Activated naive CD4-positive, alpha-beta T cell treated with anti-CD3 and anti-CD28 coated beads, Interleukin-2, amount 50 U/mL, for 72 hours (primary cell): ENCODE data around the gene PGAP1. TPM values are rescaled to one million over a fixed set of nuclear protein-coding genes. Genes with fewer than 3 reads are reported as not detected.

Source experiments
- ATAC-seq, 2 donors: fragments of 150-1000 bp; cut with Tn5 transposase; 2 replicates each; pipeline ENCODE4 v1.10.0; 2021; ENCODE audit warnings: mild to moderate bottlenecking in 2 of 2, moderate library complexity in 2 of 2
- DNase-seq, 2 donors: peaks; one replicate each; pipeline ENCODE4 v3.0.0; 2021 to 2022; ENCODE audit warnings: low spot score in 2 of 2
- H3K27ac Mint-ChIP-seq, 2 donors: one replicate each; pipeline ENCODE4 v1.8.0; 2022; ENCODE audit warnings: mild to moderate bottlenecking in 2 of 2, mixed read lengths in 2 of 2
- H3K36me3 Mint-ChIP-seq, 2 donors: one replicate each; pipeline ENCODE4 v1.8.0; 2022; ENCODE audit warnings: mixed read lengths in 2 of 2
- H3K9me3 Mint-ChIP-seq, 2 donors: one replicate each; pipeline ENCODE4 v1.8.0; 2022; ENCODE audit warnings: mixed read lengths in 2 of 2
- total RNA-seq, 2 donors: library from RNA; stranded (reverse); gene quantifications; one replicate each; pipeline ENCODE4 v1.2.3, GENCODE V29; 2022

PGAP1 gene
- total RNA-seq, 2 donors from 2014 or later = 40.2 to 52.1 TPM

GRCh38 chr2:196853301-196854087 lies 73.0 kb downstream of the PGAP1 start:
- H3K27ac Mint-ChIP-seq = no peak overlapping the region
- peaks cover 9 to 28% of the 10 kb centered on the region in 2 donors for H3K36me3 Mint-ChIP-seq
- H3K9me3 Mint-ChIP-seq = peaks cover 0 to 3% of the 10 kb centered on the region in 2 donors
- DNase-seq (no peak), ATAC-seq (no peak)

- no peaks in the 10 kb centered on the region for H3K9me3 Mint-ChIP-seq
Measured at GRCh38 chr2:196851088-196851487, 75.4 kb downstream of the PGAP1 start.

GRCh38 chr2:196849895-196850294 lies 76.6 kb downstream of the PGAP1 start:
- H3K9me3 Mint-ChIP-seq = no peaks in the 10 kb centered on the region
- peaks cover 0 to 23% of the 10 kb centered on the region in 2 donors for H3K36me3 Mint-ChIP-seq
- ATAC-seq = no peak
- DNase-seq = no peak
- peak overlapping the region in 1 of 2 donors; percentile 17 for H3K27ac Mint-ChIP-seq

More at GRCh38 chr2:196851088-196851487, 75.4 kb downstream of the PGAP1 start:
- ATAC-seq (peak in 1 of 2 donors; percentile 26), DNase-seq (no peak)
- no peak overlapping the region for H3K27ac Mint-ChIP-seq
- H3K36me3 Mint-ChIP-seq = peaks cover 0 to 22% of the 10 kb centered on the region in 2 donors

GRCh38 chr2:196846295-196846694 lies 80.2 kb downstream of the PGAP1 start:
- no peaks in the 10 kb centered on the region for H3K9me3 Mint-ChIP-seq
- no peak for DNase-seq
- no peak for ATAC-seq
- peaks cover 0 to 17% of the 10 kb centered on the region in 2 donors for H3K36me3 Mint-ChIP-seq
- H3K27ac Mint-ChIP-seq = no peak overlapping the region

GRCh38 chr2:196845371-196845770 lies 81.1 kb downstream of the PGAP1 start:
- H3K27ac Mint-ChIP-seq = no peak overlapping the region
- no peak for ATAC-seq
- H3K9me3 Mint-ChIP-seq = no peaks in the 10 kb centered on the region
- no peak for DNase-seq
- H3K36me3 Mint-ChIP-seq = peaks cover 0 to 22% of the 10 kb centered on the region in 2 donors

- DNase-seq (no peak), ATAC-seq (no peak)
- Mint-ChIP-seq H3K9me3 (no peaks in the 10 kb centered on the region), H3K36me3 (peaks cover 4 to 10% of the 10 kb centered on the region in 2 donors), H3K27ac (no peak overlapping the region)
Measured at GRCh38 chr2:196840171-196840570, 86.3 kb downstream of the PGAP1 start.

GRCh38 chr2:196839574-196839973 lies 86.9 kb downstream of the PGAP1 start:
- DNase-seq = no peak
- no peak overlapping the region for H3K27ac Mint-ChIP-seq
- no peaks in the 10 kb centered on the region for H3K9me3 Mint-ChIP-seq
- H3K36me3 Mint-ChIP-seq = peaks cover 4 to 10% of the 10 kb centered on the region in 2 donors
- no peak for ATAC-seq

GRCh38 chr2:196836440-196836839 lies 90.1 kb downstream of the PGAP1 start:
- H3K27ac Mint-ChIP-seq = no peak overlapping the region
- DNase-seq (no peak), ATAC-seq (no peak)
- H3K9me3 Mint-ChIP-seq = no peaks in the 10 kb centered on the region
- peaks cover 4 to 17% of the 10 kb centered on the region in 2 donors for H3K36me3 Mint-ChIP-seq

- no peak overlapping the region for H3K27ac Mint-ChIP-seq
- DNase-seq (no peak), ATAC-seq (no peak)
- peaks cover 0 to 8% of the 10 kb centered on the region in 2 donors for H3K36me3 Mint-ChIP-seq
- no peaks in the 10 kb centered on the region for H3K9me3 Mint-ChIP-seq
Measured at GRCh38 chr2:196830701-196831100, 95.8 kb downstream of the PGAP1 start.

GRCh38 chr2:196827356-196827755 lies 99.2 kb downstream of the PGAP1 start:
- Mint-ChIP-seq H3K9me3 (no peaks in the 10 kb centered on the region), H3K27ac (no peak overlapping the region), H3K36me3 (peaks cover 0 to 8% of the 10 kb centered on the region in 2 donors)
- no peak for DNase-seq
- peak in 1 of 2 donors; percentile 35 for ATAC-seq

GRCh38 chr2:196823750-196824522 lies 102.6 kb downstream of the PGAP1 start:
- Mint-ChIP-seq H3K36me3 (peaks cover 4 to 6% of the 10 kb centered on the region in 2 donors), H3K27ac (no peak overlapping the region), H3K9me3 (peaks cover 4 to 5% of the 10 kb centered on the region in 2 donors)
- no peak for DNase-seq
- no peak for ATAC-seq

GRCh38 chr2:196821195-196821594 lies 105.3 kb downstream of the PGAP1 start:
- H3K9me3 Mint-ChIP-seq = peaks cover 4 to 13% of the 10 kb centered on the region in 2 donors
- ATAC-seq = no peak
- H3K27ac Mint-ChIP-seq = no peak overlapping the region
- H3K36me3 Mint-ChIP-seq = peaks cover 9 to 14% of the 10 kb centered on the region in 2 donors
- DNase-seq = no peak

- DNase-seq (no peak), ATAC-seq (no peak)
- no peaks in the 10 kb centered on the region for H3K36me3 Mint-ChIP-seq
- H3K27ac Mint-ChIP-seq = no peak within 1 kb of the TSS
- peaks cover 0 to 5% of the 10 kb centered on the region in 2 donors for H3K9me3 Mint-ChIP-seq
Measured at GRCh38 chr2:196809260-196809659, 117.2 kb downstream of the PGAP1 start, which contains the start of gene C2orf66. TSS of gene C2orf66 (minus strand) at chr2:196809355. CDS start at chr2:196809336, 19 bp downstream.

GRCh38 chr2:196808083-196808665 lies 118.3 kb downstream of the PGAP1 start:
- no peaks in the 10 kb centered on the region for H3K9me3 Mint-ChIP-seq
- no peaks in the 10 kb centered on the region for H3K36me3 Mint-ChIP-seq
- DNase-seq (no peak), ATAC-seq (no peak)
- no peak overlapping the region for H3K27ac Mint-ChIP-seq

GRCh38 chr2:196804381-196804780 lies 122.1 kb downstream of the PGAP1 start:
- DNase-seq = no peak
- ATAC-seq = no peak
- peaks cover 0 to 8% of the 10 kb centered on the region in 2 donors for H3K9me3 Mint-ChIP-seq
- peaks cover 3 to 12% of the 10 kb centered on the region in 2 donors for H3K36me3 Mint-ChIP-seq
- no peak overlapping the region for H3K27ac Mint-ChIP-seq

GRCh38 chr2:196802401-196802800 lies 124.1 kb downstream of the PGAP1 start:
- Mint-ChIP-seq H3K36me3 (peaks cover 10 to 20% of the 10 kb centered on the region in 2 donors), H3K9me3 (peaks cover 0 to 8% of the 10 kb centered on the region in 2 donors), H3K27ac (no peak overlapping the region)

More at GRCh38 chr2:196802401-196802800, 124.1 kb downstream of the PGAP1 start:
- no peak for DNase-seq
- ATAC-seq = no peak
